Memory B cell (primary cell): ENCODE data around the gene IL17RE.
A peak's percentile ranks its signal among the peaks of the same experiment; 100 is the strongest.
"Not testable (repeated sequence)": the region's sequence is repeated elsewhere in the genome, so short reads cannot be mapped to it uniquely, and the experiment has no call there.

Source experiments
- ATAC-seq: fragments of 150-1000 bp; cut with Tn5 transposase; 2 replicates; pipeline ENCODE4 v1.10.0; 2021; ENCODE audit warnings: low read depth, mild to moderate bottlenecking, moderate library complexity
- DNase-seq, 2 donors: peaks; one replicate each; pipeline ENCODE4 v3.0.0; 2022; ENCODE audit warnings: low spot score in 2 of 2
- H3K27ac Mint-ChIP-seq: one replicate; pipeline ENCODE4 v1.8.0; 2022; ENCODE audit warnings: mild to moderate bottlenecking, moderate library complexity, mixed read lengths
- H3K27me3 Mint-ChIP-seq: one replicate; pipeline ENCODE4 v1.8.0; 2022; ENCODE audit warnings: mixed read lengths
- H3K36me3 Mint-ChIP-seq: one replicate; pipeline ENCODE4 v1.8.0; 2022; ENCODE audit warnings: mild to moderate bottlenecking, mixed read lengths
- H3K4me1 Mint-ChIP-seq: one replicate; pipeline ENCODE4 v1.8.0; 2022; ENCODE audit warnings: mixed read lengths
- H3K4me3 Mint-ChIP-seq: one replicate; pipeline ENCODE4 v1.8.0; 2022; ENCODE audit warnings: mild to moderate bottlenecking, moderate library complexity, mixed read lengths
- H3K9me3 Mint-ChIP-seq: one replicate; pipeline ENCODE4 v1.8.0; 2022; ENCODE audit warnings: mixed read lengths

Gene IL17RE

DNA sequence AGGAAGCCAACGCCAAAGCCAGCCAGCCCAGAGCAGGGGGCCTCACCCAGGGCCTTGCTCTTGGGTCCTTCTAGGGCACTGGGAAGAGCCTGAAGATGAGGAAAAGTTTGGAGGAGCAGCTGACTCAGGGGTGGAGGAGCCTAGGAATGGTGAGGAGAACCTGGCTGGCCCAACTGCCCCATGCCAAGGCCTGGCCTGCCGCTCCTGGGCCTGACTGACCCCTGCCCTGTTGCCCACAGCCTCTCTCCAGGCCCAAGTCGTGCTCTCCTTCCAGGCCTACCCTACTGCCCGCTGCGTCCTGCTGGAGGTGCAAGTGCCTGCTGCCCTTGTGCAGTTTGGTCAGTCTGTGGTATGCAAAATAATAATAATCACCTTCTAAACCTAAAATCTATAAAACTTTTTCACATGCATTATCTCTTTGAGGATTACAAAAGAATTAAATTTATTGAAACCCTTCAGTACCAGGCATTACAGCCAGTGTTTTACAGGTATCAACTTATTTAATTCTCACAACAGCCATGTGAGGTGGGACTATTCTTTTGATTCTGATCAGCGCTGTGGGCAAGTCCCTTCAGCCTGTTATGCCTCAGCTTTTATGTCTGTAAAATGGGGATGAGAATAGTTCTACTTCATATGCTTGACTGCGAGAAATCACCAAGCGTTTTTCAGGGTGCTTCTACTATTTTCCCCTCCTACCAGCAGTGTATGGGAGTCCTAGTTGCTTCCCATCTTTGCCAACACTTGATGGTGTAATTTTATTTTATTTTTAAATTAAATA is 15.8 kb downstream of the IL17RE start:
- Mint-ChIP-seq H3K27me3 (peaks cover 5% of the 10 kb centered on the region), H3K4me1 (peaks cover 9% of the 10 kb centered on the region), H3K27ac (no peak overlapping the region), H3K4me3 (no peak overlapping the region), H3K36me3 (no peaks in the 10 kb centered on the region), H3K9me3 (no peaks in the 10 kb centered on the region)
- ATAC-seq (no peak), DNase-seq (no peak)

DNA sequence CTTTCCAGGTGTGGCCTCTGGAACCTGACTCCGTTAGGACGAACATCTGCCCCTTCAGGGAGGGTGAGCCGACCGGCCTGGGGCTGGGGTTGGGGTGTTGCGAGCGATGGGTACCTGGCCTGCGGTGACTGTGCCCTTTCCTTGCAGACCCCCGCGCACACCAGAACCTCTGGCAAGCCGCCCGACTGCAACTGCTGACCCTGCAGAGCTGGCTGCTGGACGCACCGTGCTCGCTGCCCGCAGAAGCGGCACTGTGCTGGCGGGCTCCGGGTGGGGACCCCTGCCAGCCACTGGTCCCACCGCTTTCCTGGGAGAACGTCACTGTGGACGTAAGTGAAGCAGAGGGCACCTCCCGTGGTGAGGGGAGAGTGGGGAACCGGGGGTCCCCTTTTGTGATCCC is 25.5 kb downstream of the IL17RE start:
- Mint-ChIP-seq H3K27ac (no peak overlapping the region), H3K4me3 (no peak overlapping the region), H3K27me3 (peaks cover 6% of the 10 kb centered on the region), H3K9me3 (no peaks in the 10 kb centered on the region), H3K4me1 (peaks cover 5% of the 10 kb centered on the region), H3K36me3 (no peaks in the 10 kb centered on the region)
- ATAC-seq (no peak), DNase-seq (no peak)

DNA sequence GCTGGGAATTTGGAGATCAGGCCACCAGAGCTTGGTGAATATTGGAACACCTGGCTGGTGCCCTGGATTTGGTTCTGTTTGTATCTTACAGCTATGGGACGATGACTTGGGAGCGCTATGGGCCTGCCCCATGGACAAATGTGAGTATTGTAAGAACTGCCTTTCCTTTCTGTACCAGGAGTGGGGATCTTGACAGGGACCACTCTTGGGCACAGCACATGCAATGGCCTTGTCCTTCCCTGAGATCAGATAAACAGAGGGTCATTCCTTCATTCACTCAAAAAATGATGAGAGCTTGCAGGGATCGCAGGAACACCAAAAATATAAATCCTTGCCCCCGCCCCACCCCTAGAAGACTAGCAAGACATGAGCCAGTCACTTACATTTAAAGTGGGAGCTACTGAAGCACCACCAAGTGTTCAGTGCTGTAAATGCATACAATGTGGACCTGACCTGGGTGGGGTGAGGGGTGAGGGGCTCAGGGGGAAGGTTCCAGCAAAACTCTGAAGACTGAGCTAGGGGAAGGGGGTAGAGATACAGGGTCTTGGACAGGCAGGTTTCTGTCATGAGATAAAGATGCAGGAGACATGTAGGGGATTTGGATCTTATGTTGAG is 28.3 kb downstream of the IL17RE start:
- no peaks in the 10 kb centered on the region for H3K9me3 Mint-ChIP-seq
- H3K4me3 Mint-ChIP-seq, result no peak overlapping the region
- ATAC-seq (no peak), DNase-seq (no peak)
- peaks cover 17% of the 10 kb centered on the region for H3K4me1 Mint-ChIP-seq
- peaks cover 9% of the 10 kb centered on the region for H3K36me3 Mint-ChIP-seq
- no peaks in the 10 kb centered on the region for H3K27me3 Mint-ChIP-seq
- no peak overlapping the region for H3K27ac Mint-ChIP-seq

DNA sequence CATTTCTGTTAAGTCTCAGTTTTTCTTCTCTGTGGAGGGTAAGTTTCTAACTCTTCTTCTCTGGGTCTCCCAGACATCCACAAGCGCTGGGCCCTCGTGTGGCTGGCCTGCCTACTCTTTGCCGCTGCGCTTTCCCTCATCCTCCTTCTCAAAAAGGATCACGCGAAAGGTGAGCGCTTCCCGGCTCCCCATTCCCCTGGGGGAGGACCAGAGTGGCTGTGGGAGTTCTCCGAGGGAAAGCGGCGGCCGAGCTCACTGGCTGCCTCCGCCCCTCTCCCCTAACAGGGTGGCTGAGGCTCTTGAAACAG is 29.8 kb downstream of the IL17RE start:
- Mint-ChIP-seq H3K9me3 (no peaks in the 10 kb centered on the region), H3K4me1 (peaks cover 17% of the 10 kb centered on the region), H3K27ac (peak overlapping the region; percentile 95), H3K36me3 (peaks cover 14% of the 10 kb centered on the region), H3K27me3 (no peaks in the 10 kb centered on the region), H3K4me3 (peak overlapping the region; percentile 99)
- no peak for DNase-seq
- ATAC-seq, result no peak

DNA sequence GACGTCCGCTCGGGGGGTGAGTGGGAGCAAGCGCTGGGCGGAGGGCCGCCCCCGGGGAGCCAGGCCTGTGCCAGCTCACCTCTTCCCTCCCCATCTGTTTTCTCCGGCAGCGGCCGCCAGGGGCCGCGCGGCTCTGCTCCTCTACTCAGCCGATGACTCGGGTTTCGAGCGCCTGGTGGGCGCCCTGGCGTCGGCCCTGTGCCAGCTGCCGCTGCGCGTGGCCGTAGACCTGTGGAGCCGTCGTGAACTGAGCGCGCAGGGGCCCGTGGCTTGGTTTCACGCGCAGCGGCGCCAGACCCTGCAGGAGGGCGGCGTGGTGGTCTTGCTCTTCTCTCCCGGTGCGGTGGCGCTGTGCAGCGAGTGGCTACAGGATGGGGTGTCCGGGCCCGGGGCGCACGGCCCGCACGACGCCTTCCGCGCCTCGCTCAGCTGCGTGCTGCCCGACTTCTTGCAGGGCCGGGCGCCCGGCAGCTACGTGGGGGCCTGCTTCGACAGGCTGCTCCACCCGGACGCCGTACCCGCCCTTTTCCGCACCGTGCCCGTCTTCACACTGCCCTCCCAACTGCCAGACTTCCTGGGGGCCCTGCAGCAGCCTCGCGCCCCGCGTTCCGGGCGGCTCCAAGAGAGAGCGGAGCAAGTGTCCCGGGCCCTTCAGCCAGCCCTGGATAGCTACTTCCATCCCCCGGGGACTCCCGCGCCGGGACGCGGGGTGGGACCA is 30.4 kb downstream of the IL17RE start:
- peaks cover 15% of the 10 kb centered on the region for H3K36me3 Mint-ChIP-seq
- no peaks in the 10 kb centered on the region for H3K9me3 Mint-ChIP-seq
- DNase-seq, result peak; percentile 77 to 79
- H3K4me1 Mint-ChIP-seq, result peaks cover 17% of the 10 kb centered on the region
- peak overlapping the region; percentile 95 for H3K27ac Mint-ChIP-seq
- ATAC-seq, result peak; percentile 69
- no peaks in the 10 kb centered on the region for H3K27me3 Mint-ChIP-seq
- peak overlapping the region; percentile 99 for H3K4me3 Mint-ChIP-seq

DNA sequence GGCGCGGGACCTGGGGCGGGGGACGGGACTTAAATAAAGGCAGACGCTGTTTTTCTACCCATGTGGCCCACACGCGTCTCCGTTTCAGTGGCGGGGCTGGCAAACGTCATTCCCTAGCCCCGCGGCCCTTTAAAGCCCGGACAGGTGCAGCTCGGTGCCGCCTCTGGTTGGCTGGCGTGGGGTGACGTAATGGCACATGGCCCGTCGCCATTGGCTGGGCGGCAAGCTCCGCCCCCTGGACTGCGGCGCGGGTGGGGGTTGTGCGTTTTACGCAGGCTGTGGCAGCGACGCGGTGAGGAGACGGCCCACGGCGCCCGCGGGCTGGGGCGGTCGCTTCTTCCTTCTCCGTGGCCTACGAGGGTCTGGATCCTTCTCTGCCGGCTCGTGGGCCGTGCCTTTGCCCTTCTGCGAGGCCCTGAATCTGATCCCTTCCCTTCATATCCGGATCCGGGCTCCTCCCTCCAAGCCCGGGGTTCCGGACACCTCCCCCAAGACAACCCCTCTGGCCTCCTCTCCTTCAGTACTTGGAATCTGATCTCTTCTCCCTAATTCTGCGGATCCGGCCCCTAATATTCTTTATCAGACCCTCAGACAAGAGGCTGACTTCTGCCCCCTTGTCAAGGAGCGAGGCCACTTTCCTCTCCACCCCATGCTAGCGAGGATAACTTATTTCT is 31.1 kb downstream of the IL17RE start, which contains the start of gene CRELD1:
Gene CRELD1 (plus strand): TSS at position 274 of the 674 bp plus-strand sequence. CDS start 605 bp downstream, outside the sequence.
- peak; percentile 97 for DNase-seq
- H3K9me3 Mint-ChIP-seq, result no peaks in the 10 kb centered on the region
- peaks cover 16% of the 10 kb centered on the region for H3K36me3 Mint-ChIP-seq
- peak within 1 kb of the TSS; percentile 95 for H3K27ac Mint-ChIP-seq
- peak within 1 kb of the TSS; percentile 99 for H3K4me3 Mint-ChIP-seq
- peaks cover 17% of the 10 kb centered on the region for H3K4me1 Mint-ChIP-seq
- ATAC-seq, result peak; percentile 80
- no peaks in the 10 kb centered on the region for H3K27me3 Mint-ChIP-seq

DNA sequence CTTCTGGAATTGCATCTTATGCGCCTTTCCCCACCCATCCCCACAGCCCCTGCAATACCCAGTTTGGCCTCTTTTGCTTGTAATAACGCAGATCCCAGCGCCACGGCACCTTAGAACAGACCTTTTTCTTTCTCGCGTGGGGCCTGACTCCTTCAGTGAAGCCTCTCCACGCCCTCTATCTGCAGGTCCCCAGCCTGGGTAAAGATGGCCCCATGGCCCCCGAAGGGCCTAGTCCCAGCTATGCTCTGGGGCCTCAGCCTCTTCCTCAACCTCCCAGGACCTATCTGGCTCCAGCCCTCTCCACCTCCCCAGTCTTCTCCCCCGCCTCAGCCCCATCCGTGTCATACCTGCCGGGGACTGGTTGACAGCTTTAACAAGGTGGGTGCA is 31.6 kb downstream of the IL17RE start:
- no peaks in the 10 kb centered on the region for H3K27me3 Mint-ChIP-seq
- peaks cover 17% of the 10 kb centered on the region for H3K4me1 Mint-ChIP-seq
- H3K27ac Mint-ChIP-seq, result peak overlapping the region; percentile 95
- peak overlapping the region; percentile 99 for H3K4me3 Mint-ChIP-seq
- H3K36me3 Mint-ChIP-seq, result peaks cover 16% of the 10 kb centered on the region
- ATAC-seq, result peak; percentile 6
- peak in 1 of 2 donors; percentile 26 for DNase-seq
- no peaks in the 10 kb centered on the region for H3K9me3 Mint-ChIP-seq

DNA sequence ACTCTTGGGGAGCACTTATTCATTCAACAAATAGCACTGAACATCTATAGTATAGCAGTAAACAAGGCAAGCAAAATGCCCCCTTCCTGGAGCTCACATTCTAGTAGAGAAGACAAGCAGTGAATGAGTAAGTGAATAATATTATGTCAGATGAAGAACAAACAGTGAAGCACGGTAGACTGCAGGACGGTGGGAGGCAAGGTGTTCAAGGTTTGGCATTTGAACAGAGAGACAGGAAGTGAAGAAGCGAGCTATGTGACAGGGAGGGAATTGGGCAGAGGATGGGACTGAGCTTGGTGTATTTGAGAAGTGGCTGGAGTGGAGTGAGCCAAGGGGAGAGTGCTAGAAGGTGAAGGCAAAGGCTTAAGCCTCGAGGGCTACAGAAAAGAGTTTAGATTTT is 32.3 kb downstream of the IL17RE start:
- Mint-ChIP-seq H3K36me3 (peaks cover 16% of the 10 kb centered on the region), H3K9me3 (no peaks in the 10 kb centered on the region), H3K4me3 (peak overlapping the region; percentile 99), H3K27ac (peak overlapping the region; percentile 62), H3K27me3 (no peaks in the 10 kb centered on the region), H3K4me1 (peaks cover 17% of the 10 kb centered on the region)
- DNase-seq (no peak), ATAC-seq (no peak)

DNA sequence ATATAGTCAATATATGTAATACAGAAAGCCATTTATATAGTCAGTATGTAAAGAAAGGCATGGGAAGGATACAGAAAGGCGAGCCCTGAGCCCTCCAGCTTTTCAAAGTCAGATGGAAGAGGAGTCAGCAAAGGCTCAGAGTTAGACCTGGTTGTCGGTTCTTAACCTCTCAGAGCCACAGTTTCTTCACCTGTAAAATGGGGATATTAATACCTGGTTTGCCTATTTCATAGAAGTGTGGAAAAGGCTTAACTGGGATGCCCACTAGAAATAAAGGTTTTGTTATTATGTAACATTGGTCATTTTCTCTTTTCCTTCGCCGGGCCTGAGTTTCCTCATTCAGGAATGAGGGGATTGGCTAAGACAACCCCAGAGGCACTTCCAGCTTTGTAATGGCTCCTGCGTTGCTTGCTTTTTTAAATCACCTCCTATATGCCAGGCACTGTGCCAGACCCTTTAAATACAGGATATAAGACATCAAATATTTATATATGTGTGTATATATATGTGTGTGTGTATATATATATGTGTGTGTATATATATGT is 33.4 kb downstream of the IL17RE start:
- Mint-ChIP-seq H3K27me3 (no peaks in the 10 kb centered on the region), H3K9me3 (no peaks in the 10 kb centered on the region), H3K36me3 (peaks cover 16% of the 10 kb centered on the region), H3K4me3 (no peak overlapping the region), H3K27ac (no peak overlapping the region), H3K4me1 (peaks cover 17% of the 10 kb centered on the region)
- ATAC-seq, result no peak
- DNase-seq, result no peak

DNA sequence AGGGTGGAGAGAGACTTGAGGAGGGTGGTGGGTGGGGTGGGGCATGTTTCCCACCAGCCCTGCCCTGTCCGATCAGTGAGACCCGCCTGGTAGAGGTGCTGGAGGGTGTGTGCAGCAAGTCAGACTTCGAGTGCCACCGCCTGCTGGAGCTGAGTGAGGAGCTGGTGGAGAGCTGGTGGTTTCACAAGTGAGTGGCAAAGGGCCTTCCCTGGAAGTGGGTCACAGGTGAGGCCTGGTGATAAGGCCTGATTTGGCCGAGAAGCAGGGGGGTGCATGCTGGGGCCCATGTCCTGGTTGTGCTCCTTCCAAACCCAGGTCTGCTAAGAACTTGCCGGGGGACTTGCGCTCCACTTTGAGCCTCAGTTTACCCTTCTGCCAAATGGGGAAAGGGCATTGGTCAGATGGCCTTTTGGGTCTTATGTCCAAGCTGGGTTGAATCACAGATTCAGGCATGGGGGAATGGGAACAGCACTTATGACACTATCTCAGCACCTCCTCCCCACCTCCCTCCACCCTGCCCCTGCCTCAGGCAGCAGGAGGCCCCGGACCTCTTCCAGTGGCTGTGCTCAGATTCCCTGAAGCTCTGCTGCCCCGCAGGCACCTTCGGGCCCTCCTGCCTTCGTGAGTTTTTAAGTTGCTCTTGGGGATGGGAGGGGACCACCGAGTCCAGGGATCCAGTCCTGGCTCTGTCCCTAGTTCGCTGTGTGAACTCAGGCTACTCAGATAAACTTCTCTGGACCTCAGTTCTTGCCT is 35.0 kb downstream of the IL17RE start:
- H3K4me3 Mint-ChIP-seq, result no peak overlapping the region
- peaks cover 15% of the 10 kb centered on the region for H3K4me1 Mint-ChIP-seq
- H3K27ac Mint-ChIP-seq, result no peak overlapping the region
- ATAC-seq (no peak), DNase-seq (no peak)
- H3K27me3 Mint-ChIP-seq, result no peaks in the 10 kb centered on the region
- peaks cover 19% of the 10 kb centered on the region for H3K36me3 Mint-ChIP-seq
- H3K9me3 Mint-ChIP-seq, result no peaks in the 10 kb centered on the region

DNA sequence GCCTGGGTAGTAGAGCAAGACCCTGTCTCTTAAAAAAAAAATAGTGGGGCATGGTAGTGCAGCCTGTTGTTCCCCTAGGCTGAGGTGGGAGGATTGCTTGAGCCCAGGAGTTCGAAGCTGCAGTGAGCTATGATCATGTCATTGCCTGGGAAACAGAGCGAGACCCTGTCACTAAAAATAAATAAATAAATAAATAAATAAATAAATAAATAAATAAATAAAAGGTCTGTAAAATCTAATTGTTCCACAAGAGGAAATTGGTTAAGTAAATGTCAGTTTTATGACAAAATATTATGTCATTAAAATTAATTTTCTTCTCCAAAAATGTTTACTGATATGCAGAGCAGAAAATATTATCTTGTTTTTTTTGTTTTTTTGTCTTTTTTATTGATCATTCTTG is 36.3 kb downstream of the IL17RE start:
- ATAC-seq (no peak), DNase-seq (no peak)
- no peaks in the 10 kb centered on the region for H3K27me3 Mint-ChIP-seq
- peaks cover 19% of the 10 kb centered on the region for H3K36me3 Mint-ChIP-seq
- peaks cover 15% of the 10 kb centered on the region for H3K4me1 Mint-ChIP-seq
- H3K9me3 Mint-ChIP-seq, result no peaks in the 10 kb centered on the region
- H3K27ac Mint-ChIP-seq, result no peak overlapping the region
- no peak overlapping the region for H3K4me3 Mint-ChIP-seq

DNA sequence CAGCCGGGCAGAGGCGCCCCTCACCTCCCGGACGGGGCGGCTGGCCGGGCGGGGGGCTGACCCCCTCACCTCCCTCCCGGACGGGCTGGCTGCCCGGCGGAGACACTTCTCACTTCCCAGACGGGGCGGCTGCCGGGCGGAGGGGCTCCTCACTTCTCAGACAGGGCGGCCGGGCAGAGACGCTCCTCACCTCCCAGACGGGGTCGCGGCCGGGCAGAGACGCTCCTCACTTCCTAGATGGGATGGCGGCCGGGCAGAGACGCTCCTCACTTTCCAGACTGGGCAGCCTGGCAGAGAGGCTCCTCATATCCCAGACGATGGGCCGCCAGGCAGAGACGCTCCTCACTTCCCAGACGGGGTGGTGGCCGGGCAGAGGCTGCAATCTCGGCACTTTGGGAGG is 37.3 kb downstream of the IL17RE start:
- ATAC-seq, DNase-seq, H3K27me3 Mint-ChIP-seq, H3K27ac Mint-ChIP-seq, H3K4me3 Mint-ChIP-seq, H3K9me3 Mint-ChIP-seq, H3K4me1 Mint-ChIP-seq: not testable (repeated sequence)
- H3K36me3 Mint-ChIP-seq, result peaks cover 18% of the 10 kb centered on the region

DNA sequence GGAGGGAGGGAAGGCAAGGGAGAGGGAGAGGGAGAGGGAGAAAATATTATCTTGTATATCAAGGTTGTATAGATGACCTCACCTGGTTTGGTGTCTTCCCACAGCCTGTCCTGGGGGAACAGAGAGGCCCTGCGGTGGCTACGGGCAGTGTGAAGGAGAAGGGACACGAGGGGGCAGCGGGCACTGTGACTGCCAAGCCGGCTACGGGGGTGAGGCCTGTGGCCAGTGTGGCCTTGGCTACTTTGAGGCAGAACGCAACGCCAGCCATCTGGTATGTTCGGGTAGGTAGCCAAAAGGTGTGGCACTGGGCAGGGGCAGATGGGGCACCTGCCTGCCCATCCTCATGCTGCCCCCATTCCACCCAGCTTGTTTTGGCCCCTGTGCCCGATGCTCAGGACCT is 38.1 kb downstream of the IL17RE start:
- ATAC-seq (no peak), DNase-seq (no peak)
- Mint-ChIP-seq H3K9me3 (no peaks in the 10 kb centered on the region), H3K27me3 (no peaks in the 10 kb centered on the region), H3K4me1 (peaks cover 1% of the 10 kb centered on the region), H3K36me3 (peaks cover 10% of the 10 kb centered on the region), H3K4me3 (no peak overlapping the region), H3K27ac (no peak overlapping the region)
